GM12878 (cell line): ENCODE results near the gene SF3B5. TPM values are rescaled to one million over a fixed set of nuclear protein-coding genes. Genes with fewer than 3 reads are reported as not detected.

Source experiments
- BRCA1 ChIP-seq: IDR thresholded peaks from 2 replicates; pipeline ENCODE4 v1.6.1; 2011; ENCODE audit warnings: low read depth, low read length, improper control_type of control experiment
- CHD4 ChIP-seq: fragments of 200-600 bp; sonication (generic); IDR thresholded peaks from 2 replicates; pipeline ENCODE4 v1.6.1; 2016; ENCODE audit warnings: mild to moderate bottlenecking
- EED ChIP-seq: sonication (generic); IDR thresholded peaks from 2 replicates; pipeline ENCODE4 v1.6.1; 2016; ENCODE audit warnings: antibody characterized with exemption, low read depth
- FOXM1 ChIP-seq: IDR thresholded peaks from 2 replicates; pipeline ENCODE4 v1.6.1; 2012; ENCODE audit warnings: low read depth, mild to moderate bottlenecking, inconsistent platforms, low read length, moderate library complexity
- HDGF ChIP-seq: fragments of 450-650 bp; IDR thresholded peaks from 2 replicates; pipeline ENCODE4 v1.6.1; 2016; ENCODE audit warnings: antibody characterized with exemption
- JUNB ChIP-seq: IDR thresholded peaks from 2 replicates; pipeline ENCODE4 v1.6.1; 2016; ENCODE audit warnings: antibody characterized with exemption, mild to moderate bottlenecking
- JUND ChIP-seq: IDR thresholded peaks from 2 replicates; pipeline ENCODE4 v1.6.1; 2012; ENCODE audit warnings: low read depth, mild to moderate bottlenecking, low read length, improper control_type of control experiment, moderate library complexity
- NBN ChIP-seq: fragments of 450-650 bp; IDR thresholded peaks from 2 replicates; pipeline ENCODE4 v1.6.1; 2016
- RBBP5 ChIP-seq: fragments of 200-600 bp; sonication (generic); conservative IDR thresholded peaks from 2 replicates; pipeline ENCODE4 v1.6.1; 2016
- SIX5 ChIP-seq: IDR thresholded peaks from 2 replicates; pipeline ENCODE4 v1.6.1; 2011; ENCODE audit warnings: mild to moderate bottlenecking, low read depth, low read length, moderate library complexity; ENCODE audit not compliant: severe bottlenecking
- SMAD5 ChIP-seq: IDR thresholded peaks from 2 replicates; pipeline ENCODE4 v1.6.1; 2016; ENCODE audit warnings: antibody characterized with exemption, low read depth
- USF2 ChIP-seq: IDR thresholded peaks from 2 replicates; pipeline ENCODE4 v1.6.1; 2011; ENCODE audit warnings: low read depth, low read length, improper control_type of control experiment, borderline replicate concordance
- ZNF24 ChIP-seq: fragments of 450-650 bp; IDR thresholded peaks from 2 replicates; pipeline ENCODE4 v1.6.1; 2017; ENCODE audit warnings: antibody characterized with exemption, mild to moderate bottlenecking
- ZNF274 ChIP-seq: IDR thresholded peaks from one replicate; pipeline ENCODE4 v1.8.0; 2011; ENCODE audit not compliant: insufficient read length, insufficient read depth
- ZNF622 ChIP-seq: fragments of 450-650 bp; IDR thresholded peaks from 2 replicates; pipeline ENCODE4 v1.6.1; 2017; ENCODE audit warnings: mild to moderate bottlenecking, inconsistent platforms
- polyA plus RNA-seq, 11 experiments: library from polyadenylated mRNA; depleted of rRNA in 4 of 11; unstranded in 6 of 11; stranded (reverse) in 5 of 11; fragments of >200 nt; fragmentation: Nextera tagmentation in 4 of 11; fragmentation: Illumina TruSeq in 1 of 11; extraction: Ambion mirVana in 4 of 11; extraction: Trizol in 1 of 11; gene quantifications; 1 replicate in 1 of 11; 2 replicates in 10 of 11; pipeline versions ENCODE4 v1.2.1 to v1.2.3, GENCODE V29; 2011 to 2016; ENCODE audit warnings: inconsistent platforms in 2 of 11, missing spikeins in 2 of 11, low read depth in 1 of 11
- total RNA-seq, 4 experiments: library from RNA; depleted of rRNA in 3 of 4; stranded (reverse); fragments of >200 nt in 3 of 4; fragmentation: Illumina TruSeq in 1 of 4; extraction: Trizol in 1 of 4; gene quantifications; 2 replicates each; pipeline versions ENCODE4 v1.2.1 to v1.2.3, GENCODE V29; 2013 to 2021
- TF ChIP-seq, protein P1 (sequence below): fragments of 450-650 bp; formaldehyde crosslinking; IDR thresholded peaks from 2 replicates; pipeline ENCODE4 v1.4.0; 2022; ENCODE audit warnings: mild to moderate bottlenecking, moderate library complexity
- TF ChIP-seq, protein P2 (sequence below): fragments of 450-650 bp; IDR thresholded peaks from 2 replicates; pipeline ENCODE4 v1.6.1; 2014; ENCODE audit warnings: mild to moderate bottlenecking
- TF ChIP-seq, protein P3 (sequence below): IDR thresholded peaks from 2 replicates; pipeline ENCODE4 v1.6.1; 2012; ENCODE audit warnings: low read depth, low read length, improper control_type of control experiment
- TF ChIP-seq, protein P4 (sequence below): IDR thresholded peaks from 2 replicates; pipeline ENCODE4 v1.6.1; 2012; ENCODE audit warnings: improper control_type of control experiment, low read depth, low read length; ENCODE audit not compliant: insufficient replicate concordance

SF3B5 gene
- total and polyA plus RNA-seq, 10 of the 15 experiments (the other 5 are each of a cell fraction or from before 2014, with no cell fraction given), result 220 to 864 (median 341) TPM

DNA sequence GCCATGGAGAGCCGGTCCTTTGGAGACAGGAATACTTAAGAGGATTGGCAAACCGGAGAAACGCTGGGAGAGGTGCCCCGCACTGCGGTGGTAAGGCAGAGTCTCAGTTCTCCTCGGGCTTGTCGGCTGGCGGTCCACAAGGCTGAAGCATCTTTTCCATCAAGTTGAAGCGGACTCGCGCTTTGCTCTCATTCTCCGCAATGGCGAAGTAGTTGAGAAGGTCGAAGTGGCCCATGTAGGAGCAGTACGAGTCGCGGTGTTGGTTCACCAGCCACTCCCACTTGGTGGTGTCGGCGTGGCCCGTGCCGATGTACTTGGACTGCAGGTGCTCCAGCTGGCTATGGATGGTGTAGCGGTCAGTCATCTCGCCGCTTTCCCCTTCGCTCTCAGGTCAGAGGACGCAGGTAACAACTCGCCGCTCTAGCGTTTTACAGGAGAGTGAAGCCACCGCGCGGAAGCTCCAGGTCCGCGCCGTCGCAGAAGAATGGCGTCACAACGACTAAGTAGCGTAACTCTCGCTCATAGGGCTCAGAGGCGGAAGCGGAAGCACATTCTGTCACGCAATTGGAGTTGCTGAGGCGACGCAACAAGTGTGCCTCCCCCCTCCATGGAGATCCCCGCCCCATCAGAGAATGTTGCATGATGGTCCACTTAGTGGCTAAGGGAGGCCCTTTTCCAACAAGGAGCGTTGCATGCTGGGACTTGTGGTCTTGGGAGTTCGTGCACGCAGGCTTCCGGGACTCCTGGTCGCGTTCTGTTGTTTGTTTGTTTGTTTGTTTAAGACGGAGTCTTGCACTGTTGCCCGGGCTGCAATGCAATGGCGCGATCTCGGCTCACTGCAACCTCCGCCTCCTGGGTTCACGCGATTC, at the start of gene SF3B5 (continued):
- TF ChIP-seq NBN, result peak; percentile 99
- TF ChIP-seq ZNF274, result no peak
- TF ChIP-seq CHD4, result no peak
- peak; percentile 88; the same call in 1 of the 2 replicates for TF ChIP-seq RBBP5
- no peak for TF ChIP-seq ZNF622
- no peak for TF ChIP-seq JUND
- TF ChIP-seq JUNB, result no peak
- peak; percentile 79 for TF ChIP-seq SIX5
- TF ChIP-seq, protein P1, sequence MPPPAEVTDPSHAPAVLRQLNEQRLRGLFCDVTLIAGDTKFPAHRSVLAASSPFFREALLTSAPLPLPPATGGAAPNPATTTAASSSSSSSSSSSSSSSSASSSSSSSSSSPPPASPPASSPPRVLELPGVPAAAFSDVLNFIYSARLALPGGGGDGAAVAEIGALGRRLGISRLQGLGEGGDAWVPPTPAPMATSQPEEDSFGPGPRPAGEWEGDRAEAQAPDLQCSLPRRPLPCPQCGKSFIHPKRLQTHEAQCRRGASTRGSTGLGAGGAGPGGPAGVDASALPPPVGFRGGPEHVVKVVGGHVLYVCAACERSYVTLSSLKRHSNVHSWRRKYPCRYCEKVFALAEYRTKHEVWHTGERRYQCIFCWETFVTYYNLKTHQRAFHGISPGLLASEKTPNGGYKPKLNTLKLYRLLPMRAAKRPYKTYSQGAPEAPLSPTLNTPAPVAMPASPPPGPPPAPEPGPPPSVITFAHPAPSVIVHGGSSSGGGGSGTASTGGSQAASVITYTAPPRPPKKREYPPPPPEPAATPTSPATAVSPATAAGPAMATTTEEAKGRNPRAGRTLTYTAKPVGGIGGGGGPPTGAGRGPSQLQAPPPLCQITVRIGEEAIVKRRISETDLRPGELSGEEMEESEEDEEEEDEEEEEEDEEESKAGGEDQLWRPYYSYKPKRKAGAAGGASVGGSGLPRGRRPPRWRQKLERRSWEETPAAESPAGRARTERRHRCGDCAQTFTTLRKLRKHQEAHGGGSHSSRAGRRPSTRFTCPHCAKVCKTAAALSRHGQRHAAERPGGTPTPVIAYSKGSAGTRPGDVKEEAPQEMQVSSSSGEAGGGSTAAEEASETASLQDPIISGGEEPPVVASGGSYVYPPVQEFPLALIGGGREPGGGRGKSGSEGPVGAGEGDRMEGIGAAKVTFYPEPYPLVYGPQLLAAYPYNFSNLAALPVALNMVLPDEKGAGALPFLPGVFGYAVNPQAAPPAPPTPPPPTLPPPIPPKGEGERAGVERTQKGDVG (CRISPR knock-in tag), result no peak
- TF ChIP-seq, protein P2, sequence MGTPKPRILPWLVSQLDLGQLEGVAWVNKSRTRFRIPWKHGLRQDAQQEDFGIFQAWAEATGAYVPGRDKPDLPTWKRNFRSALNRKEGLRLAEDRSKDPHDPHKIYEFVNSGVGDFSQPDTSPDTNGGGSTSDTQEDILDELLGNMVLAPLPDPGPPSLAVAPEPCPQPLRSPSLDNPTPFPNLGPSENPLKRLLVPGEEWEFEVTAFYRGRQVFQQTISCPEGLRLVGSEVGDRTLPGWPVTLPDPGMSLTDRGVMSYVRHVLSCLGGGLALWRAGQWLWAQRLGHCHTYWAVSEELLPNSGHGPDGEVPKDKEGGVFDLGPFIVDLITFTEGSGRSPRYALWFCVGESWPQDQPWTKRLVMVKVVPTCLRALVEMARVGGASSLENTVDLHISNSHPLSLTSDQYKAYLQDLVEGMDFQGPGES, result no peak; the same call in none of the 2 replicates
- peak; percentile 97 for TF ChIP-seq SMAD5
- TF ChIP-seq USF2, result no peak
- TF ChIP-seq HDGF, result peak; percentile 95
- no peak for TF ChIP-seq BRCA1
- TF ChIP-seq, protein P3, sequence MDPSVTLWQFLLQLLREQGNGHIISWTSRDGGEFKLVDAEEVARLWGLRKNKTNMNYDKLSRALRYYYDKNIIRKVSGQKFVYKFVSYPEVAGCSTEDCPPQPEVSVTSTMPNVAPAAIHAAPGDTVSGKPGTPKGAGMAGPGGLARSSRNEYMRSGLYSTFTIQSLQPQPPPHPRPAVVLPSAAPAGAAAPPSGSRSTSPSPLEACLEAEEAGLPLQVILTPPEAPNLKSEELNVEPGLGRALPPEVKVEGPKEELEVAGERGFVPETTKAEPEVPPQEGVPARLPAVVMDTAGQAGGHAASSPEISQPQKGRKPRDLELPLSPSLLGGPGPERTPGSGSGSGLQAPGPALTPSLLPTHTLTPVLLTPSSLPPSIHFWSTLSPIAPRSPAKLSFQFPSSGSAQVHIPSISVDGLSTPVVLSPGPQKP, result peak; percentile 93
- peak; percentile 16; the same call in 1 of the 2 replicates for TF ChIP-seq FOXM1
- TF ChIP-seq, protein P4, sequence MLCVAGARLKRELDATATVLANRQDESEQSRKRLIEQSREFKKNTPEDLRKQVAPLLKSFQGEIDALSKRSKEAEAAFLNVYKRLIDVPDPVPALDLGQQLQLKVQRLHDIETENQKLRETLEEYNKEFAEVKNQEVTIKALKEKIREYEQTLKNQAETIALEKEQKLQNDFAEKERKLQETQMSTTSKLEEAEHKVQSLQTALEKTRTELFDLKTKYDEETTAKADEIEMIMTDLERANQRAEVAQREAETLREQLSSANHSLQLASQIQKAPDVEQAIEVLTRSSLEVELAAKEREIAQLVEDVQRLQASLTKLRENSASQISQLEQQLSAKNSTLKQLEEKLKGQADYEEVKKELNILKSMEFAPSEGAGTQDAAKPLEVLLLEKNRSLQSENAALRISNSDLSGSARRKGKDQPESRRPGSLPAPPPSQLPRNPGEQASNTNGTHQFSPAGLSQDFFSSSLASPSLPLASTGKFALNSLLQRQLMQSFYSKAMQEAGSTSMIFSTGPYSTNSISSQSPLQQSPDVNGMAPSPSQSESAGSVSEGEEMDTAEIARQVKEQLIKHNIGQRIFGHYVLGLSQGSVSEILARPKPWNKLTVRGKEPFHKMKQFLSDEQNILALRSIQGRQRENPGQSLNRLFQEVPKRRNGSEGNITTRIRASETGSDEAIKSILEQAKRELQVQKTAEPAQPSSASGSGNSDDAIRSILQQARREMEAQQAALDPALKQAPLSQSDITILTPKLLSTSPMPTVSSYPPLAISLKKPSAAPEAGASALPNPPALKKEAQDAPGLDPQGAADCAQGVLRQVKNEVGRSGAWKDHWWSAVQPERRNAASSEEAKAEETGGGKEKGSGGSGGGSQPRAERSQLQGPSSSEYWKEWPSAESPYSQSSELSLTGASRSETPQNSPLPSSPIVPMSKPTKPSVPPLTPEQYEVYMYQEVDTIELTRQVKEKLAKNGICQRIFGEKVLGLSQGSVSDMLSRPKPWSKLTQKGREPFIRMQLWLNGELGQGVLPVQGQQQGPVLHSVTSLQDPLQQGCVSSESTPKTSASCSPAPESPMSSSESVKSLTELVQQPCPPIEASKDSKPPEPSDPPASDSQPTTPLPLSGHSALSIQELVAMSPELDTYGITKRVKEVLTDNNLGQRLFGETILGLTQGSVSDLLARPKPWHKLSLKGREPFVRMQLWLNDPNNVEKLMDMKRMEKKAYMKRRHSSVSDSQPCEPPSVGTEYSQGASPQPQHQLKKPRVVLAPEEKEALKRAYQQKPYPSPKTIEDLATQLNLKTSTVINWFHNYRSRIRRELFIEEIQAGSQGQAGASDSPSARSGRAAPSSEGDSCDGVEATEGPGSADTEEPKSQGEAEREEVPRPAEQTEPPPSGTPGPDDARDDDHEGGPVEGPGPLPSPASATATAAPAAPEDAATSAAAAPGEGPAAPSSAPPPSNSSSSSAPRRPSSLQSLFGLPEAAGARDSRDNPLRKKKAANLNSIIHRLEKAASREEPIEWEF, result no peak
- TF ChIP-seq ZNF24, result no peak
- no peak for TF ChIP-seq EED
